ENCODE measurements around the gene MMRN2. TPM values are rescaled to one million over a fixed set of nuclear protein-coding genes. Genes with fewer than 3 reads are reported as not detected.
A peak's percentile ranks its signal among the peaks of the same experiment; 100 is the strongest.

The MMRN2 gene
- total RNA-seq, 1 experiment from 2014 or later, result 8.3 TPM

- Histone ChIP-seq H3K9me3 (ENCODE audit: control insufficient read depth in 1 of 2, insufficient read depth in 1 of 2, low read depth in 1 of 2, low read length in 2 of 2) (no peaks in the 10 kb centered on the region), H3K36me3 (ENCODE audit: control insufficient read depth in 1 of 2, insufficient read depth in 2 of 2, low read length in 2 of 2) (0 out of 4 replicates have a peak, but pooled peaks cover 0 to 5% of the 10 kb centered on the region in 2 experiments), H4K20me1 (ENCODE audit: insufficient read depth) (no peaks in the 10 kb centered on the region), H3K9ac (ENCODE audit: low read length) (peak overlapping the region; percentile 98), H3K9me2 (ENCODE audit: insufficient read depth) (no peaks in the 10 kb centered on the region), H3K27me3 (ENCODE audit: insufficient read depth, low read length) (no peaks in the 10 kb centered on the region), H3K4me2 (ENCODE audit: low read length) (peak overlapping the region; percentile 90), H3K4me3 (replicated peaks in 1 of 2; ENCODE audit: low read depth in 1 of 2, low read length in 2 of 2) (peak overlapping the region; percentile 70 to 79), H2AFZ (ENCODE audit: low read depth, low read length, poor library complexity, severe bottlenecking) (no peak overlapping the region), H3K79me2 (ENCODE audit: insufficient read depth, low read length) (peaks cover 35% of the 10 kb centered on the region), H3K4me1 (ENCODE audit: control insufficient read depth in 1 of 2, insufficient read depth in 2 of 2, low read length in 2 of 2) (peaks cover 47 to 82% of the 10 kb centered on the region in 2 experiments), H3K27ac (ENCODE audit: low read depth, low read length) (peak overlapping the region; percentile 95)
- no peak for DNase-seq (ENCODE audit: low read depth, low spot score)
- no peak for ATAC-seq
- no TSS peak for BruUV-seq (replicated peaks)
- ChIA-PET RAD21 (ENCODE audit: low non-redundant PET in 1 of 2, low total read pairs in 2 of 2, uncharacterized antibody in 2 of 2, unreplicated experiment in 2 of 2) (interaction anchor here in 1 of 2 experiments (0.6 kb wide), 1 partner anchor 201 kb away, joined by 7 read pairs; no protein-coding TSS in a partner anchor), CTCF (interaction anchor here (0.8 to 4.3 kb wide), 8 partner anchors 8 to 275 kb away, joined by 3 to 36 read pairs (median 4); partner anchors contain the start of gene SNCG), POLR2A (interaction anchor here (1.6 to 5.8 kb wide), 3 partner anchors 9 to 126 kb away, joined by 6 to 58 read pairs (median 6); partner anchors contain the start of genes MMRN2 and SNCG)
- TF ChIP-seq TCF7L2 (IDR thresholded peaks at IDR 0.05; ENCODE audit: borderline replicate concordance, extremely low read depth, insufficient read depth, insufficient read length) (no peak), ELF1 (IDR thresholded peaks at IDR 0.05; ENCODE audit: borderline replicate concordance, low read depth) (no peak)
- intact Hi-C loops (cut with micrococcal nuclease), result loop anchor here (2.0 kb wide), 1 partner anchor 29 kb away; no protein-coding TSS in a partner anchor
These were observed 10.1 kb upstream of the MMRN2 start for GRCh38 chr10:86967481-86967941.

GRCh38 chr10:86965986-86966654, 8.7 kb upstream of the MMRN2 start:
- no peak for DNase-seq (ENCODE audit: low read depth, low spot score)
- Histone ChIP-seq H3K27ac (ENCODE audit: low read depth, low read length) (peak overlapping the region; percentile 95), H2AFZ (ENCODE audit: low read depth, low read length, poor library complexity, severe bottlenecking) (no peak overlapping the region), H3K79me2 (ENCODE audit: insufficient read depth, low read length) (peaks cover 35% of the 10 kb centered on the region), H3K9me3 (ENCODE audit: control insufficient read depth in 1 of 2, insufficient read depth in 1 of 2, low read depth in 1 of 2, low read length in 2 of 2) (no peaks in the 10 kb centered on the region), H3K27me3 (ENCODE audit: insufficient read depth, low read length) (no peaks in the 10 kb centered on the region), H3K9me2 (ENCODE audit: insufficient read depth) (no peaks in the 10 kb centered on the region), H3K36me3 (ENCODE audit: control insufficient read depth in 1 of 2, insufficient read depth in 2 of 2, low read length in 2 of 2) (0 out of 4 replicates have a peak, but pooled peaks cover 0 to 5% of the 10 kb centered on the region in 2 experiments), H3K4me3 (replicated peaks in 1 of 2; ENCODE audit: low read depth in 1 of 2, low read length in 2 of 2) (no peak overlapping the region; a peak in 1 of 4 replicates), H3K9ac (ENCODE audit: low read length) (peak overlapping the region; percentile 98), H3K4me2 (ENCODE audit: low read length) (peak overlapping the region; percentile 90), H3K4me1 (ENCODE audit: control insufficient read depth in 1 of 2, insufficient read depth in 2 of 2, low read length in 2 of 2) (peaks cover 47 to 82% of the 10 kb centered on the region in 2 experiments), H4K20me1 (ENCODE audit: insufficient read depth) (no peaks in the 10 kb centered on the region)
- TF ChIP-seq EGR1 (IDR thresholded peaks at IDR 0.05; ENCODE audit: low read depth) (no peak), EZH2phosphoT487 (IDR thresholded peaks at IDR 0.05; ENCODE audit: borderline replicate concordance) (no peak), TCF7L2 (IDR thresholded peaks at IDR 0.05; ENCODE audit: borderline replicate concordance, extremely low read depth, insufficient read depth, insufficient read length) (no peak), CEBPB (IDR thresholded peaks at IDR 0.05; ENCODE audit: low read depth) (no peak), ZBTB33 (IDR thresholded peaks at IDR 0.05; ENCODE audit: extremely low read depth, insufficient replicate concordance, low read length) (no peak), MAX (IDR thresholded peaks at IDR 0.05) (no peak), CBX3 (IDR thresholded peaks at IDR 0.05; ENCODE audit: low read depth) (no peak), POLR2AphosphoS5 (IDR thresholded peaks at IDR 0.05; ENCODE audit: low read depth, low read length) (peak; percentile 1; the same call in 1 of the 2 replicates)
- no peak for ATAC-seq
- ChIA-PET POLR2A (interaction anchor here (0.7 to 5.8 kb wide), 6 partner anchors 8 to 137 kb away, joined by 3 to 58 read pairs (median 3); partner anchors contain the start of genes MMRN2 and SNCG), CTCF (interaction anchor here (0.7 to 1.8 kb wide), 14 partner anchors 8 to 377 kb away, joined by 3 to 10 read pairs (median 4); partner anchors contain the start of gene SNCG), RAD21 (ENCODE audit: low non-redundant PET in 1 of 2, low total read pairs in 2 of 2, uncharacterized antibody in 2 of 2, unreplicated experiment in 2 of 2) (interaction anchor here in 1 of 2 experiments (0.7 to 1.0 kb wide), 2 partner anchors 20 to 210 kb away, joined by 5 read pairs; partner anchors contain the start of gene BMPR1A)
- intact Hi-C loops (cut with micrococcal nuclease), result loop anchor here (1.0 to 2.0 kb wide), 2 partner anchors 27 to 278 kb away; no protein-coding TSS in a partner anchor
- no TSS peak for BruUV-seq (replicated peaks)
